GM21381 (cell line): ENCODE measurements around the gene DUOXA2.

Experiments used
- ATAC-seq: cut with Tn5 transposase; IDR thresholded peaks from one replicate; pipeline ENCODE4 v1.9.1; 2021; ENCODE audit warnings: mild to moderate bottlenecking, moderate library complexity; ENCODE audit not compliant: unreplicated experiment

Gene DUOXA2

GRCh38 chr15:45155739-45156138 lies 41.6 kb downstream of the DUOXA2 start:
- ATAC-seq: no peak

- no peak for ATAC-seq
Measured at GRCh38 chr15:45156744-45157455, 42.8 kb downstream of the DUOXA2 start.

GRCh38 chr15:45157974-45158373 lies 43.8 kb downstream of the DUOXA2 start:
- no peak for ATAC-seq

- ATAC-seq: no peak
Measured at GRCh38 chr15:45161666-45162065, 47.5 kb downstream of the DUOXA2 start.

GRCh38 chr15:45162771-45163507 lies 48.8 kb downstream of the DUOXA2 start:
- peak; percentile 31 for ATAC-seq

GRCh38 chr15:45163508-45163856 lies 49.4 kb downstream of the DUOXA2 start:
- no peak for ATAC-seq

GRCh38 chr15:45164914-45165313 lies 50.8 kb downstream of the DUOXA2 start:
- ATAC-seq: no peak

- no peak for ATAC-seq
Measured at GRCh38 chr15:45165536-45165935, 51.4 kb downstream of the DUOXA2 start.

- peak; percentile 91 for ATAC-seq
Measured at GRCh38 chr15:45166834-45167630, 52.9 kb downstream of the DUOXA2 start.

GRCh38 chr15:45167631-45168205 lies 53.6 kb downstream of the DUOXA2 start:
- ATAC-seq: no peak
